Parathyroid adenoma (tissue), 2 donors: ENCODE measurements around the gene ZEB1.
"Not testable (repeated sequence)": the region's sequence is repeated elsewhere in the genome, so short reads cannot be mapped to it uniquely, and the experiment has no call there.

Experiments used
- H2AFZ ChIP-seq: fragments of 300-600 bp; sonication (generic); one replicate; pipeline ENCODE4 v1.7.0; 2017; ENCODE audit warnings: antibody characterized with exemption, mild to moderate bottlenecking
- H3K27ac ChIP-seq: fragments of 300-600 bp; sonication (generic); one replicate; pipeline ENCODE4 v1.7.0; 2017
- H3K27me3 ChIP-seq: fragments of 300-600 bp; sonication (generic); one replicate; pipeline ENCODE4 v1.7.0; 2017; ENCODE audit warnings: low read length; ENCODE audit not compliant: control insufficient read depth, insufficient read depth
- H3K36me3 ChIP-seq: fragments of 300-600 bp; sonication (generic); one replicate; pipeline ENCODE4 v1.7.0; 2017; ENCODE audit warnings: low read length; ENCODE audit not compliant: control insufficient read depth, insufficient read depth
- H3K4me1 ChIP-seq: fragments of 300-600 bp; sonication (generic); one replicate; pipeline ENCODE4 v1.7.0; 2017; ENCODE audit warnings: control low read depth
- H3K4me2 ChIP-seq: fragments of 300-600 bp; sonication (generic); one replicate; pipeline ENCODE4 v1.7.0; 2017; ENCODE audit warnings: low read length
- H3K4me3 ChIP-seq: fragments of 300-600 bp; sonication (generic); one replicate; pipeline ENCODE4 v1.7.0; 2017; ENCODE audit warnings: low read depth, low read length
- H3K79me2 ChIP-seq: fragments of 300-600 bp; sonication (generic); one replicate; pipeline ENCODE4 v1.7.0; 2017; ENCODE audit warnings: control low read depth
- H3K9ac ChIP-seq: fragments of 300-600 bp; sonication (generic); one replicate; pipeline ENCODE4 v1.7.0; 2017; ENCODE audit warnings: mild to moderate bottlenecking
- H3K9me3 ChIP-seq: fragments of 300-600 bp; sonication (generic); one replicate; pipeline ENCODE4 v1.7.0; 2017; ENCODE audit warnings: low read length; ENCODE audit not compliant: control insufficient read depth
- TF ChIP-seq, protein P1 (sequence below): fragments of 300-600 bp; sonication (generic); IDR thresholded peaks from one replicate; pipeline ENCODE4 v1.7.0; 2017; ENCODE audit warnings: antibody characterized with exemption, mild to moderate bottlenecking
- donor health status: primary hyperparathyroidism.

ZEB1 gene

DNA sequence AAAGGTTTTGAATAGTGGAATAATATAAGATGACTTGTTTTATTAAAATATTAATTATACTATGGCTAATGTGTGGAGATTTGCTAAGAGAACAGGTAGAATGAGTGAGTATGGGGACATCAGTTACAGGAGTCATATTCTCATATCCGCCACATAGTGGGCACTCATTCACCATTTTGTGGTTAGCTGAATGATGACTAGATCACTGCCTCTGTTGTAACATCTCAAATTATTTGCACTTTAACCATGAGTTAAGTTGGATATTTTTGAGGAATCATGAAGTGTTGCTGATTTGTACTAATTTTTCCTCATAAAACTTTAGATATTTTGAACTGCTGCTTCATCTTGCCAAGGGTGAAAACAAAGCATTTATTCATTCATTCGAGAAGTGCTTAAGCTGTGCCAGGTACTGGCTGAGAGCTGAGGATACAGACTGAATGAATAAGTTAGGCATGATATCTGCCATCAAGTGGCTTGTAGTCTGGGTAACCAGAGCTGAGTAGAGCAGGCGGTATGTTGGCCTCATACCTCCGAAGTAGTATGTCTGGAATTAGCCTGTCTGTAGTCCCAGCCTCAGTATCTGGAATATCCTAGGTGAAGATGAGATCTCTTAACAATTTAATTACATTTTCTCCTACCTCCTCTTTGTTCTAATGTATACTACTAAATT is 100.5 kb downstream of the ZEB1 start:
- H3K4me2 ChIP-seq = no peak overlapping the region
- no peaks in the 10 kb centered on the region for H3K4me1 ChIP-seq
- no peaks in the 10 kb centered on the region for H3K79me2 ChIP-seq
- H3K27me3 ChIP-seq = no peaks in the 10 kb centered on the region
- H2AFZ ChIP-seq = no peak overlapping the region
- TF ChIP-seq, protein P1, sequence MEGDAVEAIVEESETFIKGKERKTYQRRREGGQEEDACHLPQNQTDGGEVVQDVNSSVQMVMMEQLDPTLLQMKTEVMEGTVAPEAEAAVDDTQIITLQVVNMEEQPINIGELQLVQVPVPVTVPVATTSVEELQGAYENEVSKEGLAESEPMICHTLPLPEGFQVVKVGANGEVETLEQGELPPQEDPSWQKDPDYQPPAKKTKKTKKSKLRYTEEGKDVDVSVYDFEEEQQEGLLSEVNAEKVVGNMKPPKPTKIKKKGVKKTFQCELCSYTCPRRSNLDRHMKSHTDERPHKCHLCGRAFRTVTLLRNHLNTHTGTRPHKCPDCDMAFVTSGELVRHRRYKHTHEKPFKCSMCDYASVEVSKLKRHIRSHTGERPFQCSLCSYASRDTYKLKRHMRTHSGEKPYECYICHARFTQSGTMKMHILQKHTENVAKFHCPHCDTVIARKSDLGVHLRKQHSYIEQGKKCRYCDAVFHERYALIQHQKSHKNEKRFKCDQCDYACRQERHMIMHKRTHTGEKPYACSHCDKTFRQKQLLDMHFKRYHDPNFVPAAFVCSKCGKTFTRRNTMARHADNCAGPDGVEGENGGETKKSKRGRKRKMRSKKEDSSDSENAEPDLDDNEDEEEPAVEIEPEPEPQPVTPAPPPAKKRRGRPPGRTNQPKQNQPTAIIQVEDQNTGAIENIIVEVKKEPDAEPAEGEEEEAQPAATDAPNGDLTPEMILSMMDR = no peak
- no peaks in the 10 kb centered on the region for H3K9me3 ChIP-seq
- no peaks in the 10 kb centered on the region for H3K36me3 ChIP-seq
- H3K4me3 ChIP-seq = no peak overlapping the region
- H3K9ac ChIP-seq = no peak overlapping the region
- H3K27ac ChIP-seq = no peak overlapping the region

DNA sequence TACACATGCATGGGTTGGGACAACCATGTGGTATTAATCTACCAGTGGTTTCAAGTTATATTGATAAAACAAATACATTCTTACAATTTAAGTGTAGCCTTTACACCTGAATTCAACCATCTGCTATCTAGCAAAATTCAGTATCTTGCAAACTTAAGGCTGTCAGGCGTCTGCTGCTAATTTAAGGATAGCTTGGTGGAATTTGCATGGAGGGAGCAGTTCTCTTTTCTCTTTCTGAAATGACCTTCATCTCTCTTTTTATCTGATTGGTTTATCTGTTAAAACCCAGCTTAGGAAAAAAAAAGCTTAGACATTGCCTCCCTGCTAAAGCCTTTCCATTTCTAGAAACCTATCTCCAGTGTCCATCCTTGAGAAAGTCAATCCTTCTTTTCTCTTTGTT is 102.3 kb downstream of the ZEB1 start:
- H3K9ac ChIP-seq = no peak overlapping the region
- H3K9me3 ChIP-seq = no peaks in the 10 kb centered on the region
- H2AFZ ChIP-seq = no peak overlapping the region
- H3K4me1 ChIP-seq = no peaks in the 10 kb centered on the region
- no peaks in the 10 kb centered on the region for H3K27me3 ChIP-seq
- H3K36me3 ChIP-seq = no peaks in the 10 kb centered on the region
- no peak overlapping the region for H3K27ac ChIP-seq
- TF ChIP-seq, protein P1 = no peak
- no peaks in the 10 kb centered on the region for H3K79me2 ChIP-seq
- no peak overlapping the region for H3K4me2 ChIP-seq
- H3K4me3 ChIP-seq = no peak overlapping the region

DNA sequence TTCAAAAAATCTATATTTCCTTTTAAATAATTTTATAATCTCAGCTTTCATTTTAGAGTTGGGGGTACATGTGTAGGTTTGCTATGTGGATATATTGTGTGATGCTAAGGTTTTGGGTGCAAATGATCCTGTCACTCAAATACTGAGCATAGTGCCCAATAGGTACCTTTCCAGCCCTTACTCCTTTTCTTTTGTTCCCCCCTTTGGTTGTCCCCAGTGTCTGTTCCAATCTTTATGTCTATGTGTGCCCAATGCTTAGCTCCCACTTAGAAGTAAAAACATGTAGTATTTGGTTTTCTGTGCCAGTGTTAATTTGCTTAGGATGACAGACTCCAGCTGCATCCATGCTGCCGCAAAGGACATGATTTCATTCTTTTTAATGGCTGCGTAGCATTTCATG is 103.6 kb downstream of the ZEB1 start:
- no peak overlapping the region for H2AFZ ChIP-seq

DNA sequence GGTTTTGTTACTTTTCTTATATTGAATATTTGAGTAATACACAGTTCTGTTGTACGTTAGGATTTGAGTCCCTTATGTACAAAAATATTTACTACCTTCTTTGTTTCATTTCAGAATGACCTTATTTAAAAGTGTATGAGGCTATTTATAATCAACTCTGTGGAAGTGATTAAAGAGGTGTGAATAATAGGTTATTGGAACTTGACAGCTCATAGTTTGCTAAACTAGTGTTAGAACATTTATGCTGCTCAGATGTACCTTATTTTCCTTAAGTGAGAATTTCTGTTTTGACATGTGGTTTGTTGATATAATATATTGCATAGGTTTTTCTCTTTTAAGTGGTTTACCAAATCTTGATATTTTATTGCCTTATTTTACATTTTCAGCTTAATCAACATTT is 105.5 kb downstream of the ZEB1 start:
- TF ChIP-seq, protein P1 = no peak
- Histone ChIP-seq H3K79me2 (no peaks in the 10 kb centered on the region), H3K9ac (no peak overlapping the region), H3K4me2 (no peak overlapping the region), H3K27ac (no peak overlapping the region), H3K4me3 (no peak overlapping the region), H3K4me1 (no peaks in the 10 kb centered on the region), H2AFZ (no peak overlapping the region), H3K9me3 (no peaks in the 10 kb centered on the region), H3K36me3 (no peaks in the 10 kb centered on the region), H3K27me3 (no peaks in the 10 kb centered on the region)

More for the DNA sequence above, 103.6 kb downstream of the ZEB1 start:
- Histone ChIP-seq H3K4me2 (no peak overlapping the region), H3K9ac (no peak overlapping the region), H3K27me3 (no peaks in the 10 kb centered on the region), H3K4me3 (no peak overlapping the region), H3K27ac (no peak overlapping the region), H3K9me3 (no peaks in the 10 kb centered on the region), H3K4me1 (no peaks in the 10 kb centered on the region), H3K36me3 (no peaks in the 10 kb centered on the region), H3K79me2 (no peaks in the 10 kb centered on the region)
- TF ChIP-seq, protein P1 = no peak

DNA sequence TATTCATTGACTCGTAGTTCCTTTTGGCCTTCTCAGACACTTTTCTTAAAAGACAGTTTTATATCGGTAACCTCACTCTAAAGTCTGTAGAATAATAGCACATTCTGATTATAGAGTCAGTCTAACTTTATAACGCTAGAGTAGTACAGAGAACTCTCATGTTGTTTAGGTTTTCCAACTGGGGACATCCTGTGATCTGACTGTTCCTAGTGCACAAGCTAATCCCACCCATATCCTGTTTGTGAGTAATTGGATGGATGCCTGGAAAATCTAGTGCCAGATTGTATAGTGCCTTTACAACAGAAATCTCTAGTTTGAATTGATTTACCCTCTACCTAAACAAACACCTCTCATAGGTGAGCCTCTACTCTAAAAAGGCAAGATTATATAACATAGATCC is 107.4 kb downstream of the ZEB1 start:
- Histone ChIP-seq H3K4me2 (no peak overlapping the region), H3K4me3 (no peak overlapping the region), H3K79me2 (no peaks in the 10 kb centered on the region), H3K9ac (no peak overlapping the region), H3K36me3 (no peaks in the 10 kb centered on the region), H2AFZ (no peak overlapping the region), H3K9me3 (no peaks in the 10 kb centered on the region), H3K27me3 (no peaks in the 10 kb centered on the region), H3K27ac (peak overlapping the region; percentile 53), H3K4me1 (no peaks in the 10 kb centered on the region)
- TF ChIP-seq, protein P1 = no peak

DNA sequence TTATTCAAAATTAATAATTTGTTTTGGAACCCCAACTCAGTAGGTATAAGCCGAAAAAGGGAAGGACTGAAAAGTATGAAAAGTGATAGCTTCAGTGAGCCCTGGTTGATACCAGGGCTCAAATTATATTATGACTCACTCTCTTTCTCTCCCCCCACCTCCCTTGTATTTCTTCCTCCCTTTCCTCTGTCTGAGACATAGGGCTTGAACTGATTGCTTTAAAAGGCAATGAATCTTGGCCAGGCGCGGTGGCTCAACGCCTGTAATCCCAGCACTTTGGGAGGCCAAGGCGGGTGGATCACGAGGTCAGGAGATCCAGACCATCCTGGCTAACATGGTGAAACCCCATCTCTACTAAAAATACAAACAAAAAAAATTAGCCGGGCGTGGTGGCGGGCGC is 108.3 kb downstream of the ZEB1 start:
- H2AFZ ChIP-seq, H3K36me3 ChIP-seq, H3K9me3 ChIP-seq, H3K4me3 ChIP-seq, H3K27me3 ChIP-seq, H3K4me2 ChIP-seq, H3K4me1 ChIP-seq, H3K9ac ChIP-seq, H3K79me2 ChIP-seq, H3K27ac ChIP-seq: not testable (repeated sequence)

DNA sequence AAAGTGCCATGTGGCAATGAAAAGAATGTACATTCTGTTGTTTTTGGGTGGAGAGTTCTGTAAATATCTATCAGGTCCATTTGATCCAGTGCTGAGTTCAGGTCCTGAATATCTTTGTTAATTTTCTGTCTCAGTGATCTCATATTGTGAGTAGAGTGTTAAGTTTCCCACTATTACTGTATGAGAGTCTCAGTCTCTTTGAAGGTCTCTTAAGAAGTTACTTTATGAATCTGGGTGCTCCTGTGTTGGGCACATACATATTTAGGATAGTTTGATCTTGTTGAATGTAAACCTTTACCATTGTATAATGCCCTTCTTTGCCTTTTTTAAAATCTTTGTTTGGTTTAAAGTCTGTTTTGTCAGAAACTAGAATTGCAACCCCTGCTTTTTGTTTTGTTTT is 109.5 kb downstream of the ZEB1 start:
- not testable (repeated sequence) for H3K27me3 ChIP-seq, H3K36me3 ChIP-seq, H3K9me3 ChIP-seq, H3K9ac ChIP-seq, H3K79me2 ChIP-seq, H3K4me1 ChIP-seq, H2AFZ ChIP-seq, H3K4me3 ChIP-seq, H3K27ac ChIP-seq, H3K4me2 ChIP-seq
